ENCODE measurements around the gene TDRD10.
"Not testable (repeated sequence)": the region's sequence is repeated elsewhere in the genome, so short reads cannot be mapped to it uniquely, and the experiment has no call there.

Gene TDRD10

GRCh38 chr1:154481053-154481452, 21.0 kb upstream of the TDRD10 start:
- DNase-seq, result no peak

- peak in 1 of 2 experiments; percentile 38 for DNase-seq
These were observed 17.8 kb upstream of the TDRD10 start for GRCh38 chr1:154483941-154484803.

GRCh38 chr1:154485106-154485505, 16.9 kb upstream of the TDRD10 start:
- no peak for DNase-seq

- DNase-seq, result no peak
These were observed 16.0 kb upstream of the TDRD10 start for GRCh38 chr1:154485910-154486496.

- not testable (repeated sequence) for DNase-seq
These were observed 15.3 kb upstream of the TDRD10 start for GRCh38 chr1:154486756-154487155.

- DNase-seq, result no peak
These were observed 13.1 kb upstream of the TDRD10 start for GRCh38 chr1:154488922-154489321.

GRCh38 chr1:154489695-154490274, 12.2 kb upstream of the TDRD10 start:
- DNase-seq, result no peak

GRCh38 chr1:154490317-154490716, 11.7 kb upstream of the TDRD10 start:
- DNase-seq, result no peak

- no peak for DNase-seq
These were observed 9.9 kb upstream of the TDRD10 start for GRCh38 chr1:154492115-154492514.

GRCh38 chr1:154493276-154493675, 8.7 kb upstream of the TDRD10 start:
- DNase-seq, result no peak

- DNase-seq, result no peak
These were observed 6.3 kb upstream of the TDRD10 start for GRCh38 chr1:154495496-154496273.

- DNase-seq, result no peak
These were observed 5.6 kb upstream of the TDRD10 start for GRCh38 chr1:154496383-154496782.

GRCh38 chr1:154497026-154497806, 4.8 kb upstream of the TDRD10 start:
- no peak for DNase-seq

GRCh38 chr1:154499446-154499845, 2.6 kb upstream of the TDRD10 start:
- no peak for DNase-seq

GRCh38 chr1:154500533-154500932, 1.5 kb upstream of the TDRD10 start:
- DNase-seq, result no peak

GRCh38 chr1:154501423-154502065, 475 bp upstream of the TDRD10 start:
- no peak for DNase-seq

- no peak for DNase-seq
These were observed 711 bp downstream of the TDRD10 start for GRCh38 chr1:154502744-154503115.

- no peak for DNase-seq
These were observed 1.9 kb downstream of the TDRD10 start for GRCh38 chr1:154503898-154504297.

GRCh38 chr1:154512760-154513159, 10.7 kb downstream of the TDRD10 start:
- DNase-seq, result no peak

GRCh38 chr1:154514066-154514553, 12.1 kb downstream of the TDRD10 start:
- DNase-seq, result no peak

GRCh38 chr1:154517661-154518060, 15.6 kb downstream of the TDRD10 start:
- no peak for DNase-seq

- DNase-seq, result no peak
These were observed 17.6 kb downstream of the TDRD10 start for GRCh38 chr1:154519591-154519991.

All from SW 1271 (cell line).